ENCODE measurements around the gene ABCD4.

Gene ABCD4

GRCh38 chr14:74314576-74314975, 11.8 kb upstream of the ABCD4 start:
- no peak overlapping the region for H3K27ac Mint-ChIP-seq
- ATAC-seq = no peak
- H3K4me1 Mint-ChIP-seq = no peaks in the 10 kb centered on the region
- no peak for DNase-seq
- H3K4me3 Mint-ChIP-seq = no peak overlapping the region
- no peaks in the 10 kb centered on the region for H3K9me3 Mint-ChIP-seq
- H3K27me3 Mint-ChIP-seq = no peaks in the 10 kb centered on the region

GRCh38 chr14:74313601-74314000, 10.9 kb upstream of the ABCD4 start:
- Mint-ChIP-seq H3K4me1 (no peaks in the 10 kb centered on the region), H3K27ac (no peak overlapping the region), H3K27me3 (no peaks in the 10 kb centered on the region), H3K9me3 (no peaks in the 10 kb centered on the region), H3K4me3 (no peak overlapping the region)
- ATAC-seq = no peak
- DNase-seq = no peak

- no peak overlapping the region for H3K27ac Mint-ChIP-seq
- no peak for ATAC-seq
- DNase-seq = no peak
- no peak overlapping the region for H3K4me3 Mint-ChIP-seq
- no peaks in the 10 kb centered on the region for H3K9me3 Mint-ChIP-seq
- H3K27me3 Mint-ChIP-seq = no peaks in the 10 kb centered on the region
- no peaks in the 10 kb centered on the region for H3K4me1 Mint-ChIP-seq
Observed at GRCh38 chr14:74312161-74312560, 9.4 kb upstream of the ABCD4 start.

GRCh38 chr14:74309125-74310022, 6.6 kb upstream of the ABCD4 start:
- H3K27ac Mint-ChIP-seq = peak overlapping the region in 1 of 2 donors; percentile 14
- ATAC-seq (no peak), DNase-seq (no peak)
- no peaks in the 10 kb centered on the region for H3K9me3 Mint-ChIP-seq
- H3K4me3 Mint-ChIP-seq = no peak overlapping the region
- H3K27me3 Mint-ChIP-seq = no peaks in the 10 kb centered on the region
- peaks cover 9% of the 10 kb centered on the region for H3K4me1 Mint-ChIP-seq

- Mint-ChIP-seq H3K27ac (no peak overlapping the region), H3K27me3 (no peaks in the 10 kb centered on the region), H3K4me3 (no peak overlapping the region), H3K9me3 (no peaks in the 10 kb centered on the region), H3K4me1 (peaks cover 9% of the 10 kb centered on the region)
- ATAC-seq (no peak), DNase-seq (no peak)
Observed at GRCh38 chr14:74308695-74309094, 6.0 kb upstream of the ABCD4 start.

- Mint-ChIP-seq H3K4me3 (peak overlapping the region; percentile 91 to 99), H3K27me3 (no peaks in the 10 kb centered on the region), H3K27ac (peak overlapping the region; percentile 93 to 96), H3K9me3 (no peaks in the 10 kb centered on the region), H3K4me1 (peaks cover 44% of the 10 kb centered on the region)
- ATAC-seq = peak; percentile 80
- DNase-seq = peak; percentile 18 to 26
Observed at GRCh38 chr14:74302152-74302628, 544 bp downstream of the ABCD4 start.

GRCh38 chr14:74301594-74302151, 1.1 kb downstream of the ABCD4 start:
- Mint-ChIP-seq H3K27me3 (no peaks in the 10 kb centered on the region), H3K4me3 (peak overlapping the region; percentile 91 to 99), H3K27ac (peak overlapping the region in 1 of 2 donors; percentile 93), H3K4me1 (peaks cover 44% of the 10 kb centered on the region), H3K9me3 (no peaks in the 10 kb centered on the region)
- DNase-seq (no peak), ATAC-seq (no peak)

GRCh38 chr14:74299061-74299545, 3.6 kb downstream of the ABCD4 start:
- no peaks in the 10 kb centered on the region for H3K9me3 Mint-ChIP-seq
- ATAC-seq = no peak
- peaks cover 40% of the 10 kb centered on the region for H3K4me1 Mint-ChIP-seq
- H3K27ac Mint-ChIP-seq = peak overlapping the region in 1 of 2 donors; percentile 72
- H3K4me3 Mint-ChIP-seq = peak overlapping the region in 1 of 2 donors; percentile 26
- H3K27me3 Mint-ChIP-seq = no peaks in the 10 kb centered on the region
- no peak for DNase-seq

- ATAC-seq (no peak), DNase-seq (no peak)
- H3K27me3 Mint-ChIP-seq = no peaks in the 10 kb centered on the region
- H3K4me3 Mint-ChIP-seq = no peak overlapping the region
- peak overlapping the region in 1 of 2 donors; percentile 58 for H3K27ac Mint-ChIP-seq
- peaks cover 34% of the 10 kb centered on the region for H3K4me1 Mint-ChIP-seq
- no peaks in the 10 kb centered on the region for H3K9me3 Mint-ChIP-seq
Observed at GRCh38 chr14:74297986-74298385, 4.7 kb downstream of the ABCD4 start.

- H3K9me3 Mint-ChIP-seq = no peaks in the 10 kb centered on the region
- peaks cover 28% of the 10 kb centered on the region for H3K4me1 Mint-ChIP-seq
- no peak for ATAC-seq
- H3K4me3 Mint-ChIP-seq = no peak overlapping the region
- DNase-seq = no peak
- peak overlapping the region in 1 of 2 donors; percentile 43 for H3K27ac Mint-ChIP-seq
- no peaks in the 10 kb centered on the region for H3K27me3 Mint-ChIP-seq
Observed at GRCh38 chr14:74296037-74296467, 6.7 kb downstream of the ABCD4 start.

- no peak overlapping the region for H3K27ac Mint-ChIP-seq
- no peaks in the 10 kb centered on the region for H3K9me3 Mint-ChIP-seq
- ATAC-seq (no peak), DNase-seq (no peak)
- H3K4me3 Mint-ChIP-seq = no peak overlapping the region
- no peaks in the 10 kb centered on the region for H3K27me3 Mint-ChIP-seq
- H3K4me1 Mint-ChIP-seq = peaks cover 15% of the 10 kb centered on the region
Observed at GRCh38 chr14:74293606-74294005, 9.1 kb downstream of the ABCD4 start.

GRCh38 chr14:74292061-74292460, 10.7 kb downstream of the ABCD4 start:
- ATAC-seq (no peak), DNase-seq (no peak)
- Mint-ChIP-seq H3K4me1 (peaks cover 5% of the 10 kb centered on the region), H3K27ac (no peak overlapping the region), H3K9me3 (no peaks in the 10 kb centered on the region), H3K4me3 (no peak overlapping the region), H3K27me3 (no peaks in the 10 kb centered on the region)

- Mint-ChIP-seq H3K9me3 (no peaks in the 10 kb centered on the region), H3K27me3 (no peaks in the 10 kb centered on the region), H3K4me1 (peaks cover 5% of the 10 kb centered on the region), H3K27ac (no peak overlapping the region), H3K4me3 (no peak overlapping the region)
- DNase-seq (no peak), ATAC-seq (no peak)
Observed at GRCh38 chr14:74290415-74290814, 12.3 kb downstream of the ABCD4 start.

GRCh38 chr14:74289801-74290200, 12.9 kb downstream of the ABCD4 start:
- Mint-ChIP-seq H3K9me3 (no peaks in the 10 kb centered on the region), H3K4me3 (no peak overlapping the region)

GRCh38 chr14:74286736-74287135, 16.0 kb downstream of the ABCD4 start:
- no peaks in the 10 kb centered on the region for H3K27me3 Mint-ChIP-seq
- ATAC-seq = no peak
- H3K4me3 Mint-ChIP-seq = no peak overlapping the region
- H3K9me3 Mint-ChIP-seq = no peaks in the 10 kb centered on the region
- no peak for DNase-seq
- H3K27ac Mint-ChIP-seq = peak overlapping the region; percentile 52 to 67
- H3K4me1 Mint-ChIP-seq = no peaks in the 10 kb centered on the region

More at GRCh38 chr14:74289801-74290200, 12.9 kb downstream of the ABCD4 start:
- DNase-seq (no peak), ATAC-seq (no peak)
- Mint-ChIP-seq H3K4me1 (peaks cover 5% of the 10 kb centered on the region), H3K27ac (no peak overlapping the region), H3K27me3 (no peaks in the 10 kb centered on the region)

- ATAC-seq (no peak), DNase-seq (no peak)
- peaks cover 0 to 7% of the 10 kb centered on the region in 2 donors for H3K9me3 Mint-ChIP-seq
- peaks cover under 1% of the 10 kb centered on the region for H3K4me1 Mint-ChIP-seq
- H3K27ac Mint-ChIP-seq = peak overlapping the region in 1 of 2 donors; percentile 66
- no peak overlapping the region for H3K4me3 Mint-ChIP-seq
- H3K27me3 Mint-ChIP-seq = no peaks in the 10 kb centered on the region
Observed at GRCh38 chr14:74281069-74281468, 21.7 kb downstream of the ABCD4 start.
